Neutrophil (primary cell): ENCODE measurements around the gene KHSRP.

Experiments used
- H3K27ac ChIP-seq: fragments of 200-600 bp; sonication (generic); 2 replicates; pipeline ENCODE4 v1.5.1; 2016; ENCODE audit warnings: mild to moderate bottlenecking, moderate library complexity
- H3K27me3 ChIP-seq: fragments of 200-600 bp; sonication (generic); 2 replicates; pipeline ENCODE4 v1.6.0; 2016; ENCODE audit warnings: mild to moderate bottlenecking
- H3K36me3 ChIP-seq: fragments of 200-600 bp; sonication (generic); 2 replicates; pipeline ENCODE4 v1.5.1; 2017
- H3K4me1 ChIP-seq, 2 experiments: fragments of 200-600 bp in 1 of 2; sonication (generic) in 1 of 2; 1 replicate in 1 of 2; 2 replicates in 1 of 2; pipeline versions ENCODE4 v1.5.1 to v1.6.1; 2013 to 2016; ENCODE audit warnings: low read depth in 1 of 2, low read length in 1 of 2, mild to moderate bottlenecking in 1 of 2, moderate library complexity in 1 of 2; ENCODE audit not compliant: control insufficient read depth in 1 of 2, insufficient read depth in 1 of 2
- H3K4me3 ChIP-seq, 2 experiments: fragments of 200-600 bp in 1 of 2; sonication (generic) in 1 of 2; 1 replicate in 1 of 2; 2 replicates in 1 of 2; pipeline ENCODE4 v1.5.1; 2013 to 2016; ENCODE audit warnings: low read depth in 1 of 2, low read length in 1 of 2, mild to moderate bottlenecking in 1 of 2, moderate library complexity in 1 of 2
- H3K9me3 ChIP-seq: fragments of 200-600 bp; sonication (generic); 2 replicates; pipeline ENCODE4 v1.5.1; 2016
- TF ChIP-seq, protein P1 (sequence below): fragments of 200-600 bp; sonication (generic); IDR thresholded peaks from 2 replicates; pipeline ENCODE4 v1.5.1; 2016; ENCODE audit warnings: antibody characterized with exemption

Gene KHSRP

DNA sequence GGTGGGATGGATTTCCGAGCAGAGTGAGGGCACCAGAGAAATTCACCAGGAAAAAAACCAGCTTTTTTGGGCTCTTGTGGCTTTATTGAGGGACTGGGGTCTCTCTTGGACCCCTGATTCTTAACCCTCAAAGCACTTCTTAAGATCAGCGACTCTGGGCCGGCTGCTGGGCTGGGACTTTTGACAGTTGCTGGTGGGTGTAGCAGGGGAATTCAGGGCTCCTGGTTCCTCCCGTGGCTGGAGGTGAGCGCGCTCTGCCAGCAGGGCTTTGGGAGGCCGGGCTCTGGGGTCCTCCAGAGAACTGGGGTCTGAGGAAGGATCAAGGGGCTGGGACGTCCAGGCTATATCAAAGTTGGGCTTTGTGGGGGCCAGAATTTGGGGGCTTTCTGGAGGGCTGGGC lies 42.8 kb upstream of the KHSRP start:
- Histone ChIP-seq H3K9me3 (no peaks in the 10 kb centered on the region), H3K36me3 (peaks cover 54% of the 10 kb centered on the region), H3K27ac (no peak overlapping the region), H3K4me3 (no peak overlapping the region), H3K4me1 (peaks cover 4 to 9% of the 10 kb centered on the region in 2 experiments), H3K27me3 (peaks cover 37% of the 10 kb centered on the region)
- TF ChIP-seq, protein P1, sequence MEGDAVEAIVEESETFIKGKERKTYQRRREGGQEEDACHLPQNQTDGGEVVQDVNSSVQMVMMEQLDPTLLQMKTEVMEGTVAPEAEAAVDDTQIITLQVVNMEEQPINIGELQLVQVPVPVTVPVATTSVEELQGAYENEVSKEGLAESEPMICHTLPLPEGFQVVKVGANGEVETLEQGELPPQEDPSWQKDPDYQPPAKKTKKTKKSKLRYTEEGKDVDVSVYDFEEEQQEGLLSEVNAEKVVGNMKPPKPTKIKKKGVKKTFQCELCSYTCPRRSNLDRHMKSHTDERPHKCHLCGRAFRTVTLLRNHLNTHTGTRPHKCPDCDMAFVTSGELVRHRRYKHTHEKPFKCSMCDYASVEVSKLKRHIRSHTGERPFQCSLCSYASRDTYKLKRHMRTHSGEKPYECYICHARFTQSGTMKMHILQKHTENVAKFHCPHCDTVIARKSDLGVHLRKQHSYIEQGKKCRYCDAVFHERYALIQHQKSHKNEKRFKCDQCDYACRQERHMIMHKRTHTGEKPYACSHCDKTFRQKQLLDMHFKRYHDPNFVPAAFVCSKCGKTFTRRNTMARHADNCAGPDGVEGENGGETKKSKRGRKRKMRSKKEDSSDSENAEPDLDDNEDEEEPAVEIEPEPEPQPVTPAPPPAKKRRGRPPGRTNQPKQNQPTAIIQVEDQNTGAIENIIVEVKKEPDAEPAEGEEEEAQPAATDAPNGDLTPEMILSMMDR: no peak

DNA sequence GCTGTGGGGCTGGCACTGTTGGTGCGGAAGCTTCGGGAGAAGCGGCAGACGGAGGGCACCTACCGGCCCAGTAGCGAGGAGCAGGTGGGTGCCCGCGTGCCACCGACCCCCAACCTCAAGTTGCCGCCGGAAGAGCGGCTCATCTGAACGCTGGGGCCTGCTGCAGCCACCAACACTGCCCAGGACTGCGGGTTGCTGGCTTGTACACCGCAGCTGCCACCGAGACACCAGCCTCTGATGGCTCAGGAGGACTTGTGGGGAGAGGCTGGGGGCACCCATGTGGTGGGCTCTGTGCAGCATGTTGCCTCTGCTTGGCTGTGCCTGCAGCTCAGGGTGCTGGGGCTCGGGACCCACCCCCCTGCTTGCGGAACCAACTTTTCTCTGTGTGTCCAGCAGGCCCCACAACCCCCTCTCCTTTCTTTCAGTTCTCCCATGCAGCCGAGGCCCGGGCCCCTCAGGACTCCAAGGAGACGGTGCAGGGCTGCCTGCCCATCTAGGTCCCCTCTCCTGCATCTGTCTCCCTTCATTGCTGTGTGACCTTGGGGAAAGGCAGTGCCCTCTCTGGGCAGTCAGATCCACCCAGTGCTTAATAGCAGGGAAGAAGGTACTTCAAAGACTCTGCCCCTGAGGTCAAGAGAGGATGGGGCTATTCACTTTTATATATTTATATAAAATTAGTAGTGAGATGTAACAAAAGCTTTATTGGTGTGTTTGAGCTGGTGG lies 42.1 kb upstream of the KHSRP start:
- Histone ChIP-seq H3K4me1 (peaks cover 4 to 9% of the 10 kb centered on the region in 2 experiments), H3K4me3 (no peak overlapping the region), H3K27me3 (peaks cover 44% of the 10 kb centered on the region), H3K27ac (no peak overlapping the region), H3K9me3 (no peaks in the 10 kb centered on the region), H3K36me3 (peaks cover 47% of the 10 kb centered on the region)
- TF ChIP-seq, protein P1: no peak

DNA sequence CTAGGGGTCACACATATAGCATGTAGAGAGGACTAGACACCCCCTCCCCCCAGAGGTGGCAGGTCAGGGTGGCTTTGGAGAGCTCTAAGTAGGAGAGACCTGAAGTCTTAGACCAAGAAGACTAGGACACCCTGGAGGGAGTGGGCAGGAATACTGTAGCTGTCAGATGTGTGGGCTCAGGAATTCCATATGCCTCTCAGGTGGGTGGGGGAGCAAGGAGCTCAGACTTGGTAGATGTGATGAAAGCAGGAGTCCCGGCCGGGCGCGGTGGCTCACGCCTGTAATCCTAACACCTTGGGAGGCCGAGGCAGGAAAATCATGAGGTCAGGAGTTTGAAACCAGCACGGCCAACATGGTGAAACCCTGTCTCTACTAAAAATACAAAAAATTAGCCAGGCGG lies 41.1 kb upstream of the KHSRP start:
- peaks cover 37% of the 10 kb centered on the region for H3K36me3 ChIP-seq
- H3K9me3 ChIP-seq: no peaks in the 10 kb centered on the region
- peaks cover 50% of the 10 kb centered on the region for H3K27me3 ChIP-seq
- TF ChIP-seq, protein P1: no peak
- H3K27ac ChIP-seq: no peak overlapping the region
- H3K4me3 ChIP-seq: no peak overlapping the region
- peaks cover 6 to 9% of the 10 kb centered on the region in 2 experiments for H3K4me1 ChIP-seq

DNA sequence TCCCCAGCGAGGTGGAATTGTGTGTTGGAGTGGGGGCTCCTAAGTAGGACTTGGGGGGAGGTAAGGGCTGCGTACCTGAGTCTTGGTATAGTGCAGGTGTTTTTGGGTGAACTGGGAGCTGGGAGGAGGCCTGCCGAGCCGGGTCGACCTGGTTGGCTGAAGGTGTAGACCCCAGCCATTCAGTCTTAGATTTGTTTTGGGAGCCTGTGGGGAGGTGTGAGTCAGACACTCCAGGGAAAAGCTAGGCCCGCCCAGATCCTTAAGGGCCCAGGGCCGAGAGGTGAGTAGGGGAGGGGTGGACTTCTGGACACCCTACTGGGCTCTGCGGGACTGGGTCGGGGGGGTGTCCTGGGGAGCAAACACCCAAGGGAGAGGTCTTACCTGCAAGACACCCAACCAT lies 40.4 kb upstream of the KHSRP start:
- no peaks in the 10 kb centered on the region for H3K9me3 ChIP-seq
- H3K4me1 ChIP-seq: peaks cover 11 to 16% of the 10 kb centered on the region in 2 experiments
- peaks cover 30% of the 10 kb centered on the region for H3K36me3 ChIP-seq
- no peak overlapping the region for H3K27ac ChIP-seq
- TF ChIP-seq, protein P1: no peak
- no peak overlapping the region for H3K4me3 ChIP-seq
- H3K27me3 ChIP-seq: peaks cover 57% of the 10 kb centered on the region

DNA sequence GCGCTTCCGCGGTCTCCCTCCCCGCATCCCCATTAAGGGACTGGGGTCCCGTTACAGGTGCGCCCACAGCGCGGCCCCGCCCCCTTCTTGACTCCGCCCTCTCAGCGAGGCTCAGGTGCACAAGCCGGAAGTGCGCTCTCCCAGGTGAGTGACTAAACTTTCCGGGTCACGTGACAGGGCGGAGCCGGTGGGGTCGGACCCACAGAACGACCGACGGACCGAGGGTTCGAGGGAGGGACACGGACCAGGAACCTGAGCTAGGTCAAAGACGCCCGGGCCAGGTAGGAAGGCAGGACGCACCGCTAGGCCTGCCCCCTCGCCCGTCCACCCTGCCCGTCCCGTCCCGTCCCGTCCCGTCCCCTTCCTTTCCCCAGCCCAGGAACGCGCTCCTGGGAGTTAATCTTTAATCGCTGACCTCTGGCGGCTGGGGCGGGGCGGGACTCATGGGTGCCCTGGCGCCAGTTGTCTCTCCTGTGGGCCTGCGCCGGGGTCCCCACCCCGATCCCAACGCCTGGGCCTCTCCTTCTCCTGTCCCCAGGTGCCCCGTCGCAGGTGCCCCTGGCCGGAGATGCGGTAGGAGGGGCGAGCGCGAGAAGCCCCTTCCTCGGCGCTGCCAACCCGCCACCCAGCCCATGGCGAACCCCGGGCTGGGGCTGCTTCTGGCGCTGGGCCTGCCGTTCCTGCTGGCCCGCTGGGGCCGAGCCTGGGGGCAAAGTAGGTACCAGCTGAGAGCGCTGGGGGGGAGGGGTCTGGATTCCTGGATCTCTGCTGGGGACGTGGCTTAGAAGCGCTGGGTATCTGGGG lies 39.7 kb upstream of the KHSRP start, which contains the start of gene CRB3:
Gene CRB3 (plus strand): TSS at position 202 of the 804 bp plus-strand sequence. CDS start 431 bp downstream, at position 633.
- no peak within 1 kb of the TSS for H3K27ac ChIP-seq
- H3K27me3 ChIP-seq: peaks cover 64% of the 10 kb centered on the region
- H3K4me3 ChIP-seq: no peak within 1 kb of the TSS
- H3K9me3 ChIP-seq: no peaks in the 10 kb centered on the region
- TF ChIP-seq, protein P1: no peak
- peaks cover 17 to 23% of the 10 kb centered on the region in 2 experiments for H3K4me1 ChIP-seq
- H3K36me3 ChIP-seq: peaks cover 23% of the 10 kb centered on the region
